ENCODE data around the gene COMMD1.
"Not testable (repeated sequence)": the region's sequence is repeated elsewhere in the genome, so short reads cannot be mapped to it uniquely, and the experiment has no call there.

The COMMD1 gene

DNA sequence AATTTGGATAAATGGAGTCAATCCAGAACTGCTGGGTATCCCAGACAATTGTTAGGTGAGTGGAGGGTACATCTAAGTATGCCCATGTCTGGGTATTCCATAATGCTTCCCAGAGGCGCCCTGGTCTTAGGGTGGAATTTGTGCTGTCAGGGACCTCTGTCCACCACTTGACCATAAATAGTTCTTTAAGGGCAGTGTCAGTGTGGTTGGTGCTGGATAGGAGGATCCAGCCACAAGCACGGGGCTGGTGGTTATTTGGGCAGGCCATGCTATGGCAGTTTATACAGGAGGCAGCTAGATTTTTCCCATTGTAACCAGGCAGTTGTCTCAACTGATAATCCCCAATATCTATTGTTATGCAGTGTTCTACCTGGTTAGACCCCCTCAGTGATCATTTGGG, 186.0 kb downstream of the COMMD1 start:
- DNase-seq, result no peak

DNA sequence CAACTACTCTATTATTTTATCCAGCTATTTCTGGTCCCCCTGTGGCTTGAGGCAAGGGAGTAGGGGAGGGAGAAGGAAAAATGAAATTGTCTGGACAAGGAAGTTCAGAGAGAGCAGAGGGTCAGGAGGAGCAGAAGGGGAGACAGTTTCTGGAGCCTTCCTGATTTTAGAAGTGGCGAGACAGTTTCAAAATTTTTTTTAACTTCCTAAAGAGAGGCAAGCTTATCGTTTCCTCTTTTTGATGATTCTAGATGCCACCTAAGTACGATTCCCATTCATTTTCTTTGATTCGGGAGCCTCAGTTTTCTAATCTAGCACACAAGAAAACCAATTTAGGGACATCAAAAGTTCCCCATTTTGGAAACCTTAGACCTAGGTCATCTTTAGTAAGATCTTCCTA, 193.6 kb downstream of the COMMD1 start:
- DNase-seq, result no peak

DNA sequence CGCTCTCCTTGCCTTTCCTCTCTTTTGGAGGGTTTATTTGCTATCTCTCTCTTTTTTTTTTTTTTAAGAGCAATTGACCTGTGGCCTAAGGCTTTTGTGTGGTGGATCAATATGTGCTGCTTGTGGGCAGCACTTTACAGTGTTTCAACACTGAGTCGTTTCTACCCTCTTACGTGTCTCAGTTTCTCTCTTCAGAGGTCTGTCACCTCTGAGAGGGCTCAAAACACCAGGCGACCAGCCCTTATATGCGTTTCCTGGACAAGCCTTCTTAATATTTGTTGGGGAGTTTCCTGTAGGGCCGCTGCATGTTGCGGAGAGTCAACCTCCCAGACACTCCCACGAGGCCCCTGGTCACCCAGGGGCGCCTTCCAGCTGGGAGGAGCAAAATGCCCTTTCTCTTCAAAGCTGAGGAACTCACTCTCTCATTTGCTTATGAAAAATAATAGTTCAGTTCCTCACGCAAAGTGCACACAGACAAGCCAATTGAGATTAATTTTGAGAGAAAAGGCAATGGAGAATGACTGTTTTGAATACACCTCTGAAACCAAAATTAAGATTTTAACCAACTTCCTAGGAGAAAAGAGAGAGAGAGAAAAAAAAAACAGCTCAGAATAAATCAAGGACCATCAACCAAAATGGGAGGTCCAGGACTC, 194.2 kb downstream of the COMMD1 start:
- no peak for DNase-seq

DNA sequence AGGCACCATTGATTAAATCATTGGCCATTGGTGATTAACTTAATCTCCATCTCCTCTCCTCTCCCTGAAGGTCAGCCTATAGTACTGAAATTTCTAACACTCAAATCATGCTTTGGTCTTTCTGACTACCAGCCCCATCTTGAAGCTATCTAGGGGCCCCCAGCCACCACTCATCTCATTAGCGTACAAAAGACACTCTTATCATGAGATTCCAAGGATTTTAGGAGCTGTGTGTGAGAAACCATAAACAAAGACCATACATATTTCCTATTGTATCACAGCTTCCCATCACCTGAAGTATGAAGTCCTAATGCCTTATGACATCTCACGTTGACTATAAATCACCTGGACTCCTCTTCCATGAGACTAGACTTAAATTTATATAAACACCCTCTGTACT, 196.4 kb downstream of the COMMD1 start:
- no peak for DNase-seq

DNA sequence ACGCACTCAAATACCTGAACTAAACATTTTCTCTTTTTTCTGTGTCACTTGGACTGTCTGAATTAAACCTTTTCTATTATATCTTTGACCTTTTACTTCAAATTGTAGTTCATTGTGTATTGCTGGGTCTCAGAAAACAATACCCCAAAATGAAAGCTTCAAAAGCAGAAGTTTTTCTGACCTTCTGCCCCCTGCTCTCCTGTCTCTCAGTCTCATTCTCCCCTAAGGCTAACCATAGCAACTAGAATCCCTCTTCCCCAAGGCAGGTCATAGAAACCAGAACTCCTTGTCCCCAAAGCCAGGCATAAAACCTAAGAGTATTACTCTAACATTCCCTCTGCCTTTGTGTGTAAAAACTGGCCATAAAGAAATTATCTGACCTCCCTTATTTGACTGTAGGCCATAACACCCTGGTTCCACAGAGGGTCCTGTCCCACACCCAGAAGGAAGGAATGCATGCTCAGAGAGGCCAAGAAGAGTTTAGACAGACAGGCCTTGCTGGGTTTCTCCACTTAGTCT, 197.0 kb downstream of the COMMD1 start:
- DNase-seq, result no peak

DNA sequence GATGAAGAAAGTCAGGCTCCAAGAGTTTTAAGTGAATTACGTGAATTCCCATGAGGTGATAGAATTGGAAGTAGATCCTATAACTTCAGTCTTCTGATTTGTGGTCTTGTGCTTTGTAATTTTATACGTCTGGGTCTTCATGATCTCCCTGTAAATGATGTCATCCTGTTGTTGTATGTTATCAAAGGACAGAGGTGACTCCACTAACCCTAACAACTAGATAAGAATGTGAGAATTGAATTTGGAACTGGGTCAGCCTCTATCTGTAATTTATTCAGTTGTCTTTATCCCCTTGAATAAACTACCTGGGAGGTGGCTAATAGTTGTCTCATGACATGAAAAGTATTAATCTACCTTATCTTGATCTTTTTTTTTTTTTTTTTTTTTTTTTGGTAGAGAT, 204.1 kb downstream of the COMMD1 start:
- no peak for DNase-seq

DNA sequence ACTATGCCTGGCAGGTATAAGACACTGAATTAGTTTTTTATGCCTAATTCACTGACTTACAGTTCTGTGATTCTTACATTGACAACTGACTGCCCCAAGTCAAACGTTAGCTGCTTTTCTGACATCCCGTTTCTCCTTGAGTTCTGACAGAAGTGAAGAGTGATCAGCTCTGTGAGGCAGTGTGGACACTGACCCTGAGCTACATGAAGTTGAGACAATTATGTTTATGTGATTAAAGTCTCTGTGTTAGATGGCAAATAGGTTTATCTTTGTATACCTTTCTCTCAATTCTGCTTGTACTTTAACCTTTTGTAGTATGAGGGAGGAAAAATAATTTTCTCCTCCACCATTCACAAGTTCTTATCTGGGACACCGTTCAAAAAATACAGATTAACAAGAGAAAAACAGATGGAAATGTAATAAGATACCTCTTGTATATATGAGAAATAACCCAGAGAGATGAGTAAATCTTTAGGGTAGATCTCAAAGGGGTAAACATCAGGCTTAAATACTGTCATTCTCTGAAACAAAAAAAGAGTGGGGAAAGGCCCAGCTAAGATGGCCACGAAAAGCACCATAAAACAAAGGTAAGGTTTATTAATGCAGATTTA, 205.0 kb downstream of the COMMD1 start:
- DNase-seq, result no peak

DNA sequence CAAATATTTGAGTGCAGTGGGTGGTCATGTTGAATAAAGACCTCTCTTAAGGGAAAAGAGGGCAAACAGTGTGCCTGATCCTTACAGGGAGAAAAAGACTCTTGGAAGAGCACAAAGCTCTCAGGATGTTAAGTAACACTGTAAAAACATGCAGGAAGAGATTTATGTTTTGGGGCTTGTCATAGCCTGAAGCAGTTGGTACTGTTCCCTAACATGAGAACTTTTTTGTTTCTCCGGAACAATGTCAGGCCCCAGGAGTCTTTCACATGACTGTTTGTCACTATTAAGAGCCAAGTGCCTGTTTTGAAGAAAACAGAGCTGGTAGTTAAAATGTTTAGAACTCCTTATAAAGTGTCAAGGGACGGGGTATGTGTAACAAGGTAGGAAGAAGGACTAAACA, 206.7 kb downstream of the COMMD1 start:
- no peak for DNase-seq

DNA sequence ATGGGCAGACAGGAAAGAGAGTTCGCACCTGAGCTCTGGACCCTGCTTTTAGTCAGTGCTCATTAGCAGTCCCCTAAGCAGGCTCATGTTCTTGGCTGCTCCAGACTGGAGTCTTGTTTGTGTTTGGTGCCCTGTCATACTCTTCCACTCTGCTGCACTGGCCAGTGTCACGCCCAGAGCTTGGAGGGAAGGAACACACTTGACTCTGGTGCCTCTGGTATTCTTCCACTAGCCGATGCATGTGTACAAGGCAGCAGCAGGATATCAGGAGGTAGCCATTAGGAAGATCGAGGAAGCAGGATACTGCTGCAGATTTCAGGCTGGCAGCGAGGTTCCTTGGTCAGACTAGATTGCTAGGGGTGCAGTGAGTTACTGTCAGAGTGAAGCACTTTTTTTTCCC, 209.1 kb downstream of the COMMD1 start:
- DNase-seq, result no peak

DNA sequence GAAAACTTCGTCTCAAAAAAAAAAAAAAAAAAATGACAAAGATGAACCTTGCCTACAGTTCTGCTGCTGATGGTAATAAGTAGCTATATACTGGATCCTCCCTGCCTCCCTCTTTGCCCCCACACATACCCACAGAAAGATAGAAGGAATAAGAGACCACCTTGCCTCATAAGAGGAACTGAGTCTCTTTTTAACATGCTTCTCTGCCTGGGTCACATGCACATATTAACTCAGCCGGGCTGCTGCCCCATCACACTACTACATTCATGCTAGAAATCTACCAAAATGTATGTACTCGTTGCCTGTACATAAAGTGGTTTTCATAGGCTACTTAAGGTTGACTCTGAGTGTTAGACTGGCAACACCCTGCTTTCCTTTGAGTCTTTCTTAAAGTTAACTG, 211.5 kb downstream of the COMMD1 start:
- DNase-seq, result no peak

DNA sequence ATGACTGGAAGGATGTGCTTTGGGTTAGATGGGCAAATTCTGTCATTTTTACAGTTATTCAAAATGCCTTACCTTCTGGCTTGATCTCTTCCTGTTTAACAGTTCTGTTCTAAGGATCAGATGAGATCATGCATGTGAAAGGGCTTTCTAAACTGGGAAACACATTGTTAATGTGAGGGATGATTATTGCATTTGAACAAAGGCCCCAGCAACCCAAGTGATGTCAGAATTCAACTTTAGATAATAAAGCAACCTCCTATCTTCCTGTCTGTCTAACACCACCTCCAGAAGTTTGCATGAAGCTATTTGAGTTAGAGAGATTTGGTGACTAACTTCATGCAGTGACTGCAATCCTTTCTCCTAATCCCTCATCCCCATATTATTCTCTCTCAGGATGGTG, 212.7 kb downstream of the COMMD1 start:
- DNase-seq, result no peak

DNA sequence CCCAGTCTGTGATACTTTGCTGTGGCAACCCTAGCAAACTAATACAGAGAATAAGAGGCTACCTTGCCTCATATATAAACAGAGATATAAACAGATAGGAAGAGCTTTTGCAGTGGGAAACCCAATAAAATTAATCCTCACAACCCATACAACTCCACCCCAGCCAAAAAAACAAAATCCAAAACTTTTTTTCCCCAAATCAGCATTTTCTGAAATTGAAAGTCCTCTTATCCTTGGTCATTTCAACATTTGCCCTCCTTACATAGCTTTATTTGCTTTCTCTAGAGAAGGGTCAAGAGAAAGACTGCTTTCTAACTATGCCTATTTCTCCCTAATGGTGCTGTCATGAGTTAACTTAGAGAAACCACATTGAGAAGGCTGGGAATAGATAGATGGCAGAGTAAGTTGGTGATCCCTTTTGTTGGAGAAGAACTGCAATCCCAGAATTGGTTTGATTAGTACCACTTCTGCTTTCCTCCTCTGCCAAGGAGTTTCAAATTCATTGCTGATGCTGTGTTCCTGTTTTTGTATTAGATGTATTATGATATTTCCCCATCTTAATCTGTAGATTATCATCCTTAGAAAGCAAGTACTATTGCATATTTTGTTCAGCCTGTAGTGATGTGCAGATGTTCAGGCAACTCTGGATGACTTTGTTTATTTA, 214.0 kb downstream of the COMMD1 start:
- DNase-seq, result no peak

DNA sequence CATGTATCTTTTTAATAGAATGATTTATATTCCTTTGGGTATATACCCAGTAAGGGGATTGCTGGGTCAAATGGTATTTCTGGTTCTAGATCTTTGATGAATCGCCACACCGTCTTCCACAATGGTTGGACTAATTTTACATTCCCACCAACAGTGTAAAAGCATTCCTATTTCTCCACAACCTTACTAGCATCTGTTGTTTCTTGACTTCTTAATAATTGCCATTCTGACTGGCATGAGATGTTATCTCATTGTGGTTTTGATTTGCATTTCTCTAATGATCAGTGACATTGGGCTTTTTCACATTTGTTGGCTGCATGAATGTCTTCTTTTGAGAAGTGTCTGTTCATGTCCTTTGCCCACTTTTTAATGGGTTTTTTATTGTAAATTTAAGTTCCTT, 220.8 kb downstream of the COMMD1 start:
- DNase-seq, result not testable (repeated sequence)

DNA sequence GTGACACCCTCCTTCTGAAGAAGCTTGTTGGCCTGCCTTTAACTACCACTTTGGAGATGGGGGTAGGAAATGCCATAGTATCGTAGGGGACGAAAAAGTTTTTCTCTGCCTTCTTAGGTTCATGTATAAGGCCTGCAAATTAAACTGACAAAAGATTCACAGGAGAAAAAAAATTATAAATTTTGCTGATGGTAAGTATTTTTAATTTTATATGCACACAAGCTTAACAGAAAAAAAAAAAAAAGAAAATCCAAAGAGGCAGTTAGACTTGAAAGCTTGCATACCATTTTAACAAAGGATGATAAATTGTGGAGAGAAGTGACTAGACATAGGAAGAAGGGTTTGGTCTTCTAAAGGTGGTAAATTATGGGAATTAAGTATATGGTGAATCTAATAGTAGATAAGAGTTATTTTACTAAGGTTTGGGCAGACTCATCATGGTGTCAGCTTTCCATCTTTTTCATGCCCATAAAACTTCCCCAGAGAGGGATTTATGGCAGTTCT, 227.9 kb downstream of the COMMD1 start:
- no peak for DNase-seq

DNA sequence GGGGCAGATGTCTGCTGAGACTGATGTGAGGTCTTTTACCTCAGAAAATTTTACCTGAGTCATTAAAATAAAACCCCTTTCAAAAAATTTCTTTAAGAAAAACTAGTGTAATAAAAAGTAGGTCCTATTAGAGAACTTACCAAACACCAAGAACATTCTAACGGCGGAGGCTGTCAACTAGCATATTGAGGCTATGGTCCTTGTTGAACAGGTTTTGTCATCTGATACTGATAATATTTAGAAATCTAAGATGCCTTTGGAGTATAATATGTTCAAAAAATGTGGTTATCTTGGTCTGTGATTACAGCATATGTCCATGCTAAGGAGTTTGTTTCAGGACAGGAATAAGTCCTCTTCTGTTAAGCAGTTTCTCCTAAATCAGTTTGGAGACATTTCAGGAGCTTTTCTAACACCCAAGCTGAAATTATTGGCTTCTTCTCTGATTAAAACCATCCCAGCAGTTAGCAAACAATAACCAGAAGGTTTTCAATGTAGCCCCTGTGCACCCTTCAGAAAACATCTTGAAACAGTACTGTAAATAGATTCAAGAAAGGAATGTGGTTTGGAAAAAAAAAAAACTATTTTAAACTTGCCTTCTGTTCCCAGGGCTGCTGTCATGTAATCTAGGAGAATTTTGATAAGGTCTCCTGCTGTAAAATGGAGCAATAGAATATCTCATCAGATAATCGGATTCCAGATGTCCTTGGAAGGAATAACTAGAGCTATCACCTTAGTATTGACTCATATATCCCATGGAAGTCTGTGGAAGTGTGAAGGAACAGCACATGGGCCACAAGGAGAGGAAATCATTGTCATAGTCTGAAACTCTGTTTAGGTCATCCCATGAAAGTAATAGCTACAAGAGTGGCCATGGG, 231.7 kb downstream of the COMMD1 start:
- no peak for DNase-seq

DNA sequence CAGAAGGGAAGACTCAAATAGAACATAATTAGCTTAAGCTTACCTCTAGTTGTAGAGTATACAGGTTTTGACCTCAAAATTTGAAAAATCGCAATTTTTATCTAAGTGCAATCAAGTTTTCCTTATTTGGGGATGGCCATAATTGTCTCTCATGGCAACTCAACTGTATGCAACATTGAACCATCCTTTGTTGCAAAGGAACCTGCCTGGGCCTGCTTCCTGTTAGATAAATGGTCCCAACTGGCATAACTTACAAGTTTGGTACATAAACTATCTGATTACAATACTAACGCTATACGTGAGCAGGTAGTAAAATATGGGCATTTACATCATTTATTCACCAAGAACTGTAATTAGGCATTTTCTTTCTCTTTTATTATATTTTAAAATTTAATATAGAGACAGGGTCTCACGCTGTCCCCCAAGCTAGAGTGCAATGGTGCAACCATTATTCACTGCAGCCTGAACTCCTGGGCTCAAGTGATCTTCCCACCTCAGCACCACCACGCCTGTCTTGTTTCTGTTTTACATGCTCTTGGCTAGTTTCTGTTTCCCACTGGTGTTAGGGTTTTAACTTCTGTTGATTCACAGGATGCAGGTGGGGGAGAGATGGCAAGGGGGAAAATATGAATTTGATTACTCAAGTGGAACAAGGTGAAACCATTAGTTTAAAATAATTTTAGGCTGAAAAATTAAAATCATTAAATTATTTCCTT, 235.1 kb downstream of the COMMD1 start:
- no peak for DNase-seq

DNA sequence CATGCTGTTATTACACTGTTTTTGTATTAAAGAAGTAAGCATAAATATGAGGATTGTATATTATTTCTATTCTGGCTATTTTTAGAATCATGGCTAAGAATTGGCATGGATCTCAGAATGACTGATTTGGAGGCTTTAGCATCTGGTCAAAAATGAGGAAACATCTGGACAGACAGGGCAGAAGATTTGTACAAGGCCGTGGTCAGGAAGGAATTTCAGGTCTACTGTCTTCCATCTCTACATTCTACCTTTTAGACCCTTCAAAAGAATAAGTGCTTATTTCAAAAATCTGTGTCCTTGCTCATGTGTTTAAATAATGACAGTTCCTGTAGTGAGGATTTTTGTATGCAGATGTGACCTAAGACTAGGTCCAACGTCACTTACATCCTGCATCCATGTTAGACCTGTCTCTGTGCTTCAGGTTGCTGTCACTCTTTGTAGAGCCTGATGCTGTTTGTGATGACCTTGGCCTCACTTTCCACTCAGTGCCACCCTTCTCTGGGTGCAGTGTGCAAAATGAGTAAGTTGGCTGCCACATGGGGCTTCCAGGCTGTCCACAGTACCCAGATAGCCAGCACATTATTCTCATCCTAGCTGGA, 235.8 kb downstream of the COMMD1 start:
- DNase-seq, result no peak

DNA sequence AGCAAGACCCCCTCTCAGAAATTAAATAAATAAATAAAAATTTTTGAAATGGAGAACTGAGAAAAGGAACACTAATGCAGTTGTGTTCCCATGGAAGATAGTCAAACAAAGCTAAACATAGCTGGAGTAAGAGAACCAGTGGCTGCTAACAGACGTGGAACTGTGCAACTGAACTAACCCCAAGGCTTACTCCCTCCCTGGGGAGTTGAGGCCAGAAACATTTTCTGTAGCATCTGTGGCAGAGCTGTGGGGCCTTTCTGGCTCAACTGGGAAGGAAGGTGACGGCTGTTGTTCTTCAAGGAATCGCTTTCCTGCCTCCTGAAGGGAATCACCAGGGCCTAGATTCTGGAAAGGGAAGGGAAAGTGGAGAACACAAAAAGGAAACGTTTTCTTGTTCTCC, 236.6 kb downstream of the COMMD1 start:
- DNase-seq, result no peak

DNA sequence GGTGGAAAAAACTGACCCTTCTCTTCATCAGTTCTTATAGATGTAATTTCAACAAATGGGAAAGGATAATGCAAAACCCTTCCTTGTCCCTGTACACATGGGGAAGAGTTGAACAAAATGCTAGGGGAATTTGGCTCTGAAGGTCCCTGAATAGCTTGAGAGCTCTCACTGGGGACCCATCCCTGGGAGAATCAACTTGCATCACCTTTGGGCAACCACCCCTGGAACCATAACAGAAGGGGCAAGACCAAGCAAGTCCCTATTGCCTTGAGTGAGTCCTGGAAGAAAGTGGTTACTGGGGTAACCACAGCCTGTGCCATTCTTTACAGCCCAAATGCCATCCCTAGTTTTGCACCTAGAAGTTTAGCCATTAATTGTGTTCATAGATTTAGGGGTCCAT, 238.2 kb downstream of the COMMD1 start:
- no peak for DNase-seq

DNA sequence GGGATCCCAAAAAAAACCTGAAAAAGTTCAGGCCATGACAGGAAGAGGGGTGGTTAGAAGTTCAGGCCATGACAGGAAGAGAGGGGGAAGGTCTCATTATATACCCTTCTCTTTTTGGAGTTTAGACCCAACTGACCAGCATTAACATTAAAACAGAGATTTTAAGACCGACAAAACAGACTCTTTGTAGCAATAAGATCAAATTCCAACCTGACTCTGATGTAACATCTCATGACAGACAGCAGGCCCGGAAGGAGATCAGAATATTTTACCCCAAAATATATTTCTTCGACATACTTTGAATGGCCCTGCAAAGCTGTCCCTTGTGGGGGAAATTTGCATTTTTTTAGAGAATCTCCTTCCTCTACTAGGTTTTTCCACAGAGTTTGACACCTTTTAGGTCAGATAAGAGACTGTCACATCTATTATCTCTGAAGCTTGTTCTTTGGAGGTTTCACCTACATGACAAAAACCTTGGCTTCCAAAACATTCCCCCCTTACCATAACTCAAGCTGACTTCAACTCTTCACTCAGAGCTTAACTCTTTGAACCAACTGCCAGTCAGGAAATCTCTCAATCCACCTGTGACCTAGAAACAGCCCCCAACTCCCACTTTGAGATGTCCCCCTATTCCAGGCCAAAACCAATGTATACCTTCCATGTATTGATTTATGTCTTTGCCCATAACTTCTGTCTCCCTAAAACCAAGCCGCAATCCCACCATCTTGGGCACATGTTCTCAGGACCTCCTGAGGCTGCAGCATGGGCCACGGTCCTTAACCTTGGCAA, 239.4 kb downstream of the COMMD1 start:
- DNase-seq, result no peak

DNA sequence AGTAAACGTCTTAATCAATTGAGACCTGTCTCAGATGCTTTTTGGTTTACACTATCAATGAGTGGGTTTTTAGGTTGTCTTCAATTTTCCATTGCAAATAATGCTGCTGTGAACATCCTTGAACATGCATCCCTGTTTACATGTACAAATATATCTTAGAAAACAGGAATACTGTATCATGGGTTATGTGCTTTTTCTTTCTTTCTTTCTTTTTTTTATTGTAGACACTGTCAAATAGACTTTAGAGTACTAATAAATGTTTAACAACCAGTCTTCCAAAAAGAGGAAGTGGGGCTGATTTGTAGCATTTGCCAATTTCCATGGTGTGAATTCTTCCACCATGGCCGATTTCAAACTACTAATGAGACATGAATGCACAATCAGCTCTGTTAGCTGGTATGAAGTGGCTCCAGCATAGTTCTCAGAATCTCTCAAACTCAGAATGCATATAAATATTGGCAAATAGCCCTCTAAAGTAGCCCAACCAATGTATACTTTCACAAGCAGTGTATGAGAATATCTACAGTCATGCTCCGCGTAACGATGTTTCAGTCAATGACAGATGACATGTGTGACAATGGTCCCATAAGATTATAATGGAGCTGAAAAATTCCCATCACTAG, 240.1 kb downstream of the COMMD1 start:
- DNase-seq, result no peak
